Measurements from ENCODE around the gene SETD5.
A peak's percentile ranks its signal among the peaks of the same experiment; 100 is the strongest.
"Not testable (repeated sequence)": the region's sequence is repeated elsewhere in the genome, so short reads cannot be mapped to it uniquely, and the experiment has no call there.

Gene SETD5

GRCh38 chr3:9467451-9467850 is 70.0 kb downstream of the SETD5 start:
- no peak for DNase-seq (ENCODE audit: low spot score)

- no peak for DNase-seq (ENCODE audit: low spot score)
Observed at GRCh38 chr3:9468460-9468859, 71.0 kb downstream of the SETD5 start.

GRCh38 chr3:9469986-9470385 is 72.6 kb downstream of the SETD5 start:
- no peak for DNase-seq (ENCODE audit: low spot score)

GRCh38 chr3:9473496-9474065 is 76.2 kb downstream of the SETD5 start:
- DNase-seq (ENCODE audit: low spot score): no peak

- DNase-seq (ENCODE audit: low spot score): no peak
Observed at GRCh38 chr3:9474482-9474881, 77.1 kb downstream of the SETD5 start.

GRCh38 chr3:9476935-9477334 is 79.5 kb downstream of the SETD5 start:
- DNase-seq (ENCODE audit: low spot score): no peak

GRCh38 chr3:9480265-9480664 is 82.8 kb downstream of the SETD5 start:
- DNase-seq (ENCODE audit: low spot score): no peak

GRCh38 chr3:9485248-9485647 is 87.8 kb downstream of the SETD5 start:
- no peak for DNase-seq (ENCODE audit: low spot score)

GRCh38 chr3:9491506-9491905 is 94.1 kb downstream of the SETD5 start:
- DNase-seq (ENCODE audit: low spot score): no peak

GRCh38 chr3:9494036-9494435 is 96.6 kb downstream of the SETD5 start:
- DNase-seq (ENCODE audit: low spot score): not testable (repeated sequence)

- DNase-seq (ENCODE audit: low spot score): no peak
Observed at GRCh38 chr3:9496893-9497292, 99.5 kb downstream of the SETD5 start.

- DNase-seq (ENCODE audit: low spot score): no peak
Observed at GRCh38 chr3:9497821-9498565, 100.6 kb downstream of the SETD5 start.

GRCh38 chr3:9498781-9499180 is 101.4 kb downstream of the SETD5 start:
- no peak for DNase-seq (ENCODE audit: low spot score)

- no peak for DNase-seq (ENCODE audit: low spot score)
Observed at GRCh38 chr3:9499455-9500107, 102.2 kb downstream of the SETD5 start.

GRCh38 chr3:9500108-9501050 is 103.0 kb downstream of the SETD5 start:
- peak; percentile 94 for DNase-seq (ENCODE audit: low spot score)

GRCh38 chr3:9501226-9501625 is 103.8 kb downstream of the SETD5 start:
- no peak for DNase-seq (ENCODE audit: low spot score)

- DNase-seq (ENCODE audit: low spot score): peak; percentile 95
Observed at GRCh38 chr3:9503283-9503682, 105.9 kb downstream of the SETD5 start.

- DNase-seq (ENCODE audit: low spot score): no peak
Observed at GRCh38 chr3:9507586-9508578, 110.5 kb downstream of the SETD5 start.

- no peak for DNase-seq (ENCODE audit: low spot score)
Observed at GRCh38 chr3:9508781-9509180, 111.4 kb downstream of the SETD5 start.

- no peak for DNase-seq (ENCODE audit: low spot score)
Observed at GRCh38 chr3:9512456-9513045, 115.1 kb downstream of the SETD5 start.

- DNase-seq (ENCODE audit: low spot score): no peak
Observed at GRCh38 chr3:9514306-9514705, 116.9 kb downstream of the SETD5 start.
